SK-N-SH (cell line): ENCODE measurements around the gene SIRPB2. TPM values are rescaled to one million over a fixed set of nuclear protein-coding genes. Genes with fewer than 3 reads are reported as not detected.

Source experiments
- CTCF ChIA-PET: fragments of 300-600, 350-600 bp; formaldehyde crosslinking; extraction: SDS; loops from one replicate; lab custom pipeline; 2021; lab: Yijun Ruan, JAX
- POLR2A ChIA-PET: fragments of 350-600 bp; sonication (Branson Sonifier 250); formaldehyde crosslinking; extraction: SDS; loops from one replicate; lab custom pipeline; 2020; ENCODE audit warnings: antibody characterized with exemption, inconsistent platforms; lab: Yijun Ruan, JAX
- DNase-seq: peaks from one replicate; pipeline ENCODE4 v3.0.0; 2012
- H2AFZ ChIP-seq: fragments of 200-600 bp; sonication (generic); 2 replicates; pipeline ENCODE4 v1.8.1; 2016; ENCODE audit warnings: antibody characterized with exemption, mild to moderate bottlenecking, low read depth
- H3F3A ChIP-seq: fragments of 200-600 bp; sonication (generic); replicated peaks from 2 replicates; pipeline ENCODE3; 2016; ENCODE audit warnings: antibody characterized with exemption, mild to moderate bottlenecking; ENCODE audit not compliant: insufficient read depth
- H3K27ac ChIP-seq, 2 experiments: fragments of 200-500 bp in 1 of 2; fragments of 200-600 bp in 1 of 2; sonication (Bioruptor generic) in 1 of 2; sonication (generic), shearing (Covaris generic) in 1 of 2; 2 replicates each; pipeline versions ENCODE4 v1.5.1 to v1.6.1; 2014 to 2016; ENCODE audit warnings: low read depth in 2 of 2, inconsistent platforms in 1 of 2, low read length in 1 of 2, mild to moderate bottlenecking in 1 of 2, mixed read lengths in 1 of 2
- H3K27me3 ChIP-seq: fragments of 200-600 bp; sonication (generic), shearing (Covaris generic); 2 replicates; pipeline ENCODE4 v1.6.1; 2016; ENCODE audit warnings: mixed run types; ENCODE audit not compliant: insufficient read depth
- H3K36me3 ChIP-seq, 2 experiments: fragments of 200-500 bp in 1 of 2; fragments of 200-600 bp in 1 of 2; sonication (Bioruptor generic) in 1 of 2; sonication (generic) in 1 of 2; replicated peaks in 1 of 2; 2 replicates each; pipeline versions ENCODE3 to v1.5.1; 2014 to 2016; ENCODE audit warnings: low read length in 1 of 2, mild to moderate bottlenecking in 1 of 2; ENCODE audit not compliant: insufficient read depth in 2 of 2, control insufficient read depth in 1 of 2
- H3K4me1 ChIP-seq, 2 experiments: fragments of 200-500 bp in 1 of 2; fragments of 200-600 bp in 1 of 2; sonication (Bioruptor generic) in 1 of 2; sonication (generic), shearing (Covaris generic) in 1 of 2; 2 replicates each; pipeline versions ENCODE4 v1.5.1 to v1.6.1; 2014 to 2016; ENCODE audit warnings: low read depth in 1 of 2, low read length in 1 of 2, mixed run types in 1 of 2; ENCODE audit not compliant: insufficient read depth in 2 of 2, control insufficient read depth in 1 of 2
- H3K4me2 ChIP-seq: fragments of 200-600 bp; sonication (generic), shearing (Covaris generic); 2 replicates; pipeline ENCODE4 v1.6.1; 2017; ENCODE audit warnings: mixed run types
- H3K4me3 ChIP-seq, 2 experiments: fragments of 200-500 bp in 1 of 2; fragments of 200-600 bp in 1 of 2; sonication (Bioruptor generic) in 1 of 2; sonication (generic), shearing (Covaris generic) in 1 of 2; 2 replicates each; pipeline versions ENCODE4 v1.5.1 to v1.8.1; 2014 to 2016; ENCODE audit warnings: low read depth in 2 of 2, inconsistent platforms in 1 of 2, low read length in 1 of 2, mild to moderate bottlenecking in 1 of 2, mixed read lengths in 1 of 2, moderate library complexity in 1 of 2
- H3K79me2 ChIP-seq: fragments of 200-600 bp; sonication (generic); 2 replicates; pipeline ENCODE4 v1.8.1; 2017; ENCODE audit warnings: mild to moderate bottlenecking; ENCODE audit not compliant: insufficient read depth
- H3K9ac ChIP-seq: fragments of 200-600 bp; sonication (generic); 2 replicates; pipeline ENCODE4 v1.6.1; 2017; ENCODE audit warnings: mixed run types
- H3K9me2 ChIP-seq: fragments of 200-600 bp; sonication (generic); 2 replicates; pipeline ENCODE4 v1.6.1; 2017; ENCODE audit warnings: mixed run types
- H3K9me3 ChIP-seq: fragments of 200-600 bp; sonication (generic); 2 replicates; pipeline ENCODE4 v1.6.1; 2017; ENCODE audit warnings: mixed run types, mild to moderate bottlenecking, moderate library complexity
- H4K20me1 ChIP-seq: fragments of 200-600 bp; sonication (generic); 2 replicates; pipeline ENCODE4 v1.6.1; 2017; ENCODE audit warnings: mild to moderate bottlenecking, mixed run types; ENCODE audit not compliant: insufficient read depth
- CHD2 ChIP-seq: fragments of 150-350 bp; IDR thresholded peaks from 2 replicates; pipeline ENCODE4 v1.6.1; 2018; ENCODE audit warnings: low read length; ENCODE audit not compliant: partially characterized antibody
- ELF1 ChIP-seq: IDR thresholded peaks from 2 replicates; pipeline ENCODE4 v1.4.0; 2012
- EP300 ChIP-seq, 2 experiments: IDR thresholded peaks; 2 replicates each; pipeline versions ENCODE4 v1.4.0 to v1.6.1; 2012; ENCODE audit warnings: borderline replicate concordance in 1 of 2, low read depth in 1 of 2, low read length in 1 of 2
- EZH2phosphoT487 ChIP-seq: fragments of 200-600 bp; sonication (generic); IDR thresholded peaks from 2 replicates; pipeline ENCODE4 v1.6.1; 2017; ENCODE audit warnings: low read depth, mixed run types, mild to moderate bottlenecking, antibody characterized with exemption, moderate library complexity, borderline replicate concordance
- FOSL2 ChIP-seq: IDR thresholded peaks from 2 replicates; pipeline ENCODE4 v1.4.0; 2012; ENCODE audit warnings: low read depth, mild to moderate bottlenecking, moderate library complexity, borderline replicate concordance
- FOXJ3 ChIP-seq: sonication (generic); formaldehyde crosslinking; IDR thresholded peaks from 2 replicates; pipeline ENCODE4 v1.5.1; 2020; ENCODE audit warnings: mild to moderate bottlenecking, missing genetic modification reagents
- JUND ChIP-seq: IDR thresholded peaks from 2 replicates; pipeline ENCODE4 v1.4.0; 2012
- MEF2A ChIP-seq: IDR thresholded peaks from 2 replicates; pipeline ENCODE4 v1.4.0; 2012; ENCODE audit warnings: low read depth, borderline replicate concordance
- NRF1 ChIP-seq: IDR thresholded peaks from 2 replicates; pipeline ENCODE4 v1.6.1; 2012; ENCODE audit warnings: low read depth, mild to moderate bottlenecking, low read length
- PBX3 ChIP-seq: IDR thresholded peaks from 2 replicates; pipeline ENCODE4; 2012
- RCOR1 ChIP-seq: fragments of 150-350 bp; IDR thresholded peaks from 2 replicates; pipeline ENCODE4 v1.6.1; 2017; ENCODE audit warnings: antibody characterized with exemption, low read length
- REST ChIP-seq: IDR thresholded peaks from 2 replicates; pipeline ENCODE4 v1.6.1; 2012; ENCODE audit warnings: mild to moderate bottlenecking, low read depth, low read length, moderate library complexity
- SIN3A ChIP-seq: IDR thresholded peaks from 2 replicates; pipeline ENCODE4 v1.6.1; 2012; ENCODE audit warnings: low read depth, mild to moderate bottlenecking, low read length, moderate library complexity, borderline replicate concordance
- SMC3 ChIP-seq: IDR thresholded peaks from 2 replicates; pipeline ENCODE4 v1.6.1; 2012; ENCODE audit warnings: low read depth, low read length, improper control_type of control experiment
- TEAD4 ChIP-seq: IDR thresholded peaks from 2 replicates; pipeline ENCODE4 v1.4.0; 2012; ENCODE audit warnings: mild to moderate bottlenecking, borderline replicate concordance; ENCODE audit not compliant: insufficient read depth
- USF1 ChIP-seq: IDR thresholded peaks from 2 replicates; pipeline ENCODE4 v1.4.0; 2012; ENCODE audit warnings: low read depth, borderline replicate concordance
- USF2 ChIP-seq: fragments of 150-350 bp; IDR thresholded peaks from 2 replicates; pipeline ENCODE4 v1.6.1; 2017; ENCODE audit warnings: antibody characterized with exemption, low read length, low read depth, borderline replicate concordance
- YY1 ChIP-seq: IDR thresholded peaks from 2 replicates; pipeline ENCODE4 v1.4.0; 2012; ENCODE audit warnings: low read depth, mild to moderate bottlenecking
- ZBTB33 ChIP-seq: IDR thresholded peaks from 2 replicates; pipeline ENCODE4 v1.4.0; 2012; ENCODE audit warnings: low read depth, borderline replicate concordance
- WGBS: methylation state at CpG from one replicate; pipeline ENCODE4 v1.1.6; 2017; ENCODE audit warnings: low lambda C conversion rate; 5-methylcytosine and 5-hydroxymethylcytosine counted together
- polyA plus RNA-seq, 3 experiments: library from polyadenylated mRNA; depleted of rRNA; stranded (reverse); fragments of >200 nt; gene quantifications; 2 replicates each; pipeline ENCODE4 v1.2.3, GENCODE V29; 2012

Gene SIRPB2
- polyA plus RNA-seq, 1 of the 3 experiments (the other 2 are of a cell fraction), result not detected

GRCh38 chr20:1513801-1514200, 22.6 kb upstream of the SIRPB2 start:
- no peaks in the 10 kb centered on the region for H3K36me3 ChIP-seq
- no peaks in the 10 kb centered on the region for H3F3A ChIP-seq
- peaks cover 10% of the 10 kb centered on the region; the same call in 1 of the 2 replicates for H3K27me3 ChIP-seq
- no peak for TF ChIP-seq SIN3A
- no peak for TF ChIP-seq ZBTB33
- TF ChIP-seq JUND, result no peak
- no peak for TF ChIP-seq TEAD4
- TF ChIP-seq EP300 (IDR thresholded peaks at IDR 0.05; ENCODE audit: borderline replicate concordance in 1 of 2, low read depth in 1 of 2, low read length in 1 of 2), result no peak
- no peak for TF ChIP-seq ELF1
- no peak for TF ChIP-seq RCOR1
- no peak for TF ChIP-seq MEF2A
- no peak for TF ChIP-seq EZH2phosphoT487
- no peak for TF ChIP-seq USF1
- no peak for TF ChIP-seq SMC3
- no peak for TF ChIP-seq CHD2
- no peak for TF ChIP-seq NRF1
- no peak for TF ChIP-seq USF2
- no peak for TF ChIP-seq YY1
- TF ChIP-seq FOXJ3 (CRISPR knock-in tag), result no peak
- no peak for TF ChIP-seq PBX3
- TF ChIP-seq REST, result no peak
- no peak for TF ChIP-seq FOSL2
- no peaks in the 10 kb centered on the region for H3K9me3 ChIP-seq
- H3K4me2 ChIP-seq, result no peak overlapping the region
- no peak for DNase-seq
- H3K4me1 ChIP-seq, result no peaks in the 10 kb centered on the region
- no peak overlapping the region for H2AFZ ChIP-seq
- H4K20me1 ChIP-seq, result no peaks in the 10 kb centered on the region
- H3K9ac ChIP-seq, result no peak overlapping the region
- CTCF ChIA-PET, result interaction anchor here (0.7 to 3.1 kb wide), 2 partner anchors 10 to 49 kb away, joined by 3 to 14 read pairs; no protein-coding TSS in a partner anchor
- H3K4me3 ChIP-seq, result no peak overlapping the region
- no peaks in the 10 kb centered on the region for H3K9me2 ChIP-seq
- H3K27ac ChIP-seq, result no peak overlapping the region
- 0% methylated on average over 1 of the region's 1 CpG for WGBS
- POLR2A ChIA-PET, result no interaction called here
- H3K79me2 ChIP-seq, result no peaks in the 10 kb centered on the region
